DMS114 treated with DMSO at 0.1 percent for 48 hours (cell line): ENCODE results near the gene ASIP.

Experiments used
- DNase-seq: peaks from one replicate; lab custom pipeline; 2025; ENCODE audit not compliant: unreplicated experiment; lab: John Stamatoyannopoulos, UW

The ASIP gene

GRCh38 chr20:34309691-34310090 is 68.5 kb downstream of the ASIP start:
- DNase-seq, result no peak

- DNase-seq, result no peak
Observed at GRCh38 chr20:34310481-34311117, 69.4 kb downstream of the ASIP start.

DNA sequence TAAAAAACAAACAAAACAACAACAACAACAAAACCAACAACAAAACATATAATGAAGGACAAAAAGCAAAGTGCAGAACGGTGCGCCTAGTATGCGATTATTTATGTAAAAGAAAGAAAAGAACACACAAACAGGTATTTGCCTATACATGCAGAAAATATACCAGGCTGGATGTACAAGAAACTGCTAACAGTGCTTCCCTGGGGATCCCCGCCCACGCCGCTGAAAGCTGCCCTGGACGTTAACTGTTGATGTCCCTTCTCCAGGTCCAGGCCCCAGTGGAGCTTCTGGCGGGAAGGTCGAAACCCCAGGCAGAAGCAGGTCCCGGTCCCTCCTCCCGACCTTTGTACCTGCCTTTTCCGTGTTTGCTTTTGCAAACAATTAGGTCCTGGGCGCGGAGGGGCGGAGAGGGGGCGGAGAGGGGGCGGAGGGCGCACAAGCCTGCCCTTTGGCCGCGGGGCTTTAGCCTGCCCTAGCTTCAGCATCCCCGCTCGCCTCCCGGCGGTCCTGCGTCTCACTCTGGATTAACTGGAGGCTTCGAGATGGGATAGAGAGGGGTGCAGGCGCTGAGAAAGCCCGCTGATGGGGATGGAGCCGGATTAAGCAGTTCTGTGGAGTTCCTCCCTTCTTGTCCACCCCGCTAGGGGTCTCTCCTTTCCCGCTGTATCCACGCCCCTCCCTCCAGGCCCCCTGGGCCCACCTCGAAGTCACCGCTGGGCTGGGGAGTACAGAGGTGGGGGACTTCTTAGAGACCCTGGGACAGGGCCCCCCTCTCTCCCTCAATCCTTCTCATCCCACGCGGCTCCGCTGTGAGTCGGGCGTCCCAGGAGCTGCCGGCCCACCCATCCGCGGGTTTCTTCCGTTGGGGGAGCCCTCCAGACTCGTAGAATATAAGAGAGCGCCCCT is 70.1 kb downstream of the ASIP start:
- DNase-seq, result no peak

GRCh38 chr20:34312024-34312460 is 70.8 kb downstream of the ASIP start:
- DNase-seq, result no peak

DNA sequence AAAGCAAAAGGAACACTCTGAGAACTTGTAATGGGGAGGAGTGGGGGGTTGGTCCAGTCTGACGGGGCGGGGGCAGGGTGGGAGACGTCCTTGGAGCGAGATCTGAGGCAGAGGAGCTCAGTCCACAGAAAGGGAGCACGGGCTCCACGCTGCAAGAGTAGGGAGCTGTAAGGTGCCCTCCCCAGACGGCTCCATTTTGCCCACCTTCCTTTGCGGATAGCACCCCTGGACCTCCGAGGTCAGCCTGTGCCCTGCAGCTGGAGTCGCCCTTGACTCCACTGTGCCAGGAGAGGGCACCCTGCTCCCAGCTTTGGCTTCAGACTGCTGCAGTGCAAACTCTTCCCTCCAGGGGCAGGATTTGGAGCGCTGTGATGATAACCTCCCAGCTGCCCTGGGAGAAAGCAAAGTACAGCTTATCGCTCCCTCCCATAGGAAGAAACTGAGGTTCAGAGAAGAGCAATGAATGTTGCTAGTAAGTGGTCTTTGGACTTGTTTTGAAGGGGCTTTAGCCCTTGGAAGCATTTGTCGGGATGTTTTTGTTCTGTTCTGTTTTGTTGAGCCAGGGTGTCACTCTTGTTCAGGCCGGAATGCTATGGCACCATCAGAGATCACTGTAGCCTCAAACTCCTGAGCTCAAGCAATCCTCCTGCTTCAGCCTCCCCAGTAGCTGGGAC is 71.5 kb downstream of the ASIP start:
- DNase-seq, result peak; percentile 72

GRCh38 chr20:34315236-34315635 is 74.0 kb downstream of the ASIP start:
- no peak for DNase-seq

DNA sequence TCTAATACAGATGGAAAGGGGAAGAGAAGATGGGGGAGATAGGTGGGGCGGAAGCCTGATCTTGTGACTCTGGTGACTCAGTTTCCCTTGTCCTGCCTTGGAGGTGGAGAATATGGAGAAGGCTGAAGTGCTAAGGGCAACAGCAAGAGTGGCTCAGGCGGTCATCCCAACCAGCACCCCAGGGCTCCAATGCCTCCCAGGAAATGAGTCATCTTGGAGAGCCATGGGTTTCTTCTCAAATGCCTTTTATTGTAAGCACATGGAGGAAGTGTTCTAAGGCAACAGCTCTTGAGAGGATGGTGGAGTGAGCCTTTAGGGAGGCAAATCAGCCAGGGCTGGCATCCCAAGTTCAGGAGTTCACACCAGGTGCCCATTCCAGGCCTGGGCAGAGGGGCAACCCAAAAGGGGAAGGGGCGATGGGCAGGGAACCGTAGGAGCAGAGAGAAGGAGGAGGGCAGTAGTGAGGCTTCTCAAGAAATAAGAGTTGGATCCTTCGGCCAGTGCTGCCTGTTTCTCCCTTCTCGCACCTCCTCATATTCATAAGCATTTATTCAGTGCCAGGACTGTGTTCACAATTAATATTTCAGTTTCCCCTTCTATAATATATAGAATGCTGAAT is 75.1 kb downstream of the ASIP start:
- DNase-seq, result no peak
